K562 (cell line): Measurements from ENCODE around the gene RHBDF2.

ENCODE experiments used
- ETV5 ChIP-seq: sonication (generic); formaldehyde crosslinking; IDR thresholded peaks from 2 replicates; pipeline ENCODE4 v1.4.0; 2020; ENCODE audit warnings: low read depth, mild to moderate bottlenecking, missing genetic modification reagents
- FOS ChIP-seq: IDR thresholded peaks from 3 replicates; pipeline ENCODE4 v1.6.1; 2011; ENCODE audit not compliant: insufficient read length; ENCODE audit errors: extremely low read depth
- GATA2 ChIP-seq: sonication (generic); formaldehyde crosslinking; IDR thresholded peaks from 2 replicates; pipeline ENCODE4 v1.4.0; 2020; ENCODE audit warnings: mild to moderate bottlenecking, missing genetic modification reagents
- KDM1A ChIP-seq, 2 experiments: fragments of 450-650 bp; IDR thresholded peaks; 2 replicates each; pipeline ENCODE4 v1.6.1; 2016; ENCODE audit warnings: mild to moderate bottlenecking in 2 of 2
- KHSRP ChIP-seq: fragments of 450-650 bp; IDR thresholded peaks from 2 replicates; pipeline ENCODE4 v1.6.1; 2017
- POLR2A ChIP-seq: fragments of 450-650 bp; conservative IDR thresholded peaks from 2 replicates; pipeline ENCODE4 v1.6.1; 2016
- RHOXF2B ChIP-seq: fragments of 250-450 bp; sonication (Bioruptor Pico); conservative IDR thresholded peaks from 2 replicates; pipeline ENCODE4 v1.5.1; 2021
- U2AF1 ChIP-seq: fragments of 200-400 bp; formaldehyde crosslinking; optimal IDR thresholded peaks from 2 replicates; pipeline ENCODE3; 2017; ENCODE audit warnings: mild to moderate bottlenecking, low read depth, low read length, moderate library complexity
- TF ChIP-seq, protein P1 (sequence below), 3 experiments: IDR thresholded peaks in 2 of 3; conservative IDR thresholded peaks in 1 of 3; 2 replicates each; pipeline ENCODE4 v1.5.1; 2011 to 2012; ENCODE audit warnings: low read length in 3 of 3, mild to moderate bottlenecking in 3 of 3, control low read depth in 2 of 3, improper control_type of control experiment in 1 of 3, inconsistent platforms in 1 of 3, low read depth in 1 of 3, mixed read lengths in 1 of 3, moderate library complexity in 1 of 3; ENCODE audit not compliant: insufficient read depth in 2 of 3
- TF ChIP-seq, protein P2 (sequence below): sonication (generic); formaldehyde crosslinking; IDR thresholded peaks from 2 replicates; pipeline ENCODE4 v1.8.0; 2022; ENCODE audit warnings: mild to moderate bottlenecking, low read depth, missing genetic modification reagents
- TF ChIP-seq, protein P3 (sequence below), 2 experiments: IDR thresholded peaks in 1 of 2; conservative IDR thresholded peaks in 1 of 2; 2 replicates each; pipeline ENCODE4 v1.6.1; 2016; ENCODE audit warnings: low read depth in 2 of 2, mild to moderate bottlenecking in 1 of 2, missing compliant biosample characterization in 1 of 2, missing genetic modification characterization in 1 of 2, moderate library complexity in 1 of 2

DNA sequence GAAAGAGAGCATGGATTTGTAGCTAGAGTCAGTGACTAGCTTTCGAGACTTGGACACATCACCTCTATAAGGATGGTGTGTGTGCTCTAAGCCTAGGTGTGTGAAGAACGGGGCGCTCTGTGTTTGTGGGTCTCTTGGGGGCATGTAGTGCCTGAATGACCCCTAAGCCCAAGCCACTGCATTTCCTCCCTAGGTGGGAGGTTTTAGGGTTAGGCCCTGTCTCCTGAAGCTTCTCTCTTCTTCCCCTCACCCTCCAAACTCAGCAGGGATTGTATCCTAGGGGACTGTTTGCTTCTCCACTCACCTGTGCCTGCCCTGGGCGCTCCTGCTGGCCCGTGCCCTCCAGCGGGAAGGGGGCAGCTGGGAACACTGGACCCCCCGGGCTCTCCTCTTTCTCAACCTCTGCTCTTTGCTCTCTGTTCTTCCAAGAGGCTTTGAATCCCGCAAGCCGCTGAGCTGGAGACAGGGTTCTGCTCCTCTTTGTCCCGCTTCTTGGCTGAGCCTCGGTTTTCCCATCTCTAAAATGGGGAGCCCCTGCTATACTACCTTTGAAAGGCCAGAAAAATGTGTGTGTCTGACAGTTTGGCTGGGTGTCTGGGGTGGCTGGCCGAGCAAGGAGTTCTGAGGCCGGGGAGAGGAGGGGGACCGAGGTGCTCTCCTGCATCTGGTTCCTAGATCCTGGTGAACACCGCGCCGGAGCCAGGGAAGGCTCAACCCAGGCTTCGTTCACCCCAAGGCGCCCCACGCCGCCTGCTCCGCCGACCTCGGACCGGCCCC lies 35.5 kb upstream of the RHBDF2 start:
- TF ChIP-seq FOS (no peak), KDM1A (IDR thresholded peaks at IDR 0.05) (no peak), ETV5 (CRISPR knock-in tag) (no peak), RHOXF2B (CRISPR knock-in tag) (no peak), U2AF1 (no peak), KHSRP (no peak), POLR2A (no peak), GATA2 (no peak)
- TF ChIP-seq, protein P1, sequence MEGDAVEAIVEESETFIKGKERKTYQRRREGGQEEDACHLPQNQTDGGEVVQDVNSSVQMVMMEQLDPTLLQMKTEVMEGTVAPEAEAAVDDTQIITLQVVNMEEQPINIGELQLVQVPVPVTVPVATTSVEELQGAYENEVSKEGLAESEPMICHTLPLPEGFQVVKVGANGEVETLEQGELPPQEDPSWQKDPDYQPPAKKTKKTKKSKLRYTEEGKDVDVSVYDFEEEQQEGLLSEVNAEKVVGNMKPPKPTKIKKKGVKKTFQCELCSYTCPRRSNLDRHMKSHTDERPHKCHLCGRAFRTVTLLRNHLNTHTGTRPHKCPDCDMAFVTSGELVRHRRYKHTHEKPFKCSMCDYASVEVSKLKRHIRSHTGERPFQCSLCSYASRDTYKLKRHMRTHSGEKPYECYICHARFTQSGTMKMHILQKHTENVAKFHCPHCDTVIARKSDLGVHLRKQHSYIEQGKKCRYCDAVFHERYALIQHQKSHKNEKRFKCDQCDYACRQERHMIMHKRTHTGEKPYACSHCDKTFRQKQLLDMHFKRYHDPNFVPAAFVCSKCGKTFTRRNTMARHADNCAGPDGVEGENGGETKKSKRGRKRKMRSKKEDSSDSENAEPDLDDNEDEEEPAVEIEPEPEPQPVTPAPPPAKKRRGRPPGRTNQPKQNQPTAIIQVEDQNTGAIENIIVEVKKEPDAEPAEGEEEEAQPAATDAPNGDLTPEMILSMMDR (IDR thresholded peaks at IDR 0.05 in 2 of 3, conservative IDR thresholded peaks at IDR 0.05 in 1 of 3; ENCODE audit: insufficient read depth in 2 of 3, low read depth in 1 of 3, low read length in 3 of 3): no peak
- TF ChIP-seq, protein P2, sequence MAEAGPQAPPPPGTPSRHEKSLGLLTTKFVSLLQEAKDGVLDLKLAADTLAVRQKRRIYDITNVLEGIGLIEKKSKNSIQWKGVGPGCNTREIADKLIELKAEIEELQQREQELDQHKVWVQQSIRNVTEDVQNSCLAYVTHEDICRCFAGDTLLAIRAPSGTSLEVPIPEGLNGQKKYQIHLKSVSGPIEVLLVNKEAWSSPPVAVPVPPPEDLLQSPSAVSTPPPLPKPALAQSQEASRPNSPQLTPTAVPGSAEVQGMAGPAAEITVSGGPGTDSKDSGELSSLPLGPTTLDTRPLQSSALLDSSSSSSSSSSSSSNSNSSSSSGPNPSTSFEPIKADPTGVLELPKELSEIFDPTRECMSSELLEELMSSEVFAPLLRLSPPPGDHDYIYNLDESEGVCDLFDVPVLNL (CRISPR knock-in tag): no peak
- TF ChIP-seq, protein P3, sequence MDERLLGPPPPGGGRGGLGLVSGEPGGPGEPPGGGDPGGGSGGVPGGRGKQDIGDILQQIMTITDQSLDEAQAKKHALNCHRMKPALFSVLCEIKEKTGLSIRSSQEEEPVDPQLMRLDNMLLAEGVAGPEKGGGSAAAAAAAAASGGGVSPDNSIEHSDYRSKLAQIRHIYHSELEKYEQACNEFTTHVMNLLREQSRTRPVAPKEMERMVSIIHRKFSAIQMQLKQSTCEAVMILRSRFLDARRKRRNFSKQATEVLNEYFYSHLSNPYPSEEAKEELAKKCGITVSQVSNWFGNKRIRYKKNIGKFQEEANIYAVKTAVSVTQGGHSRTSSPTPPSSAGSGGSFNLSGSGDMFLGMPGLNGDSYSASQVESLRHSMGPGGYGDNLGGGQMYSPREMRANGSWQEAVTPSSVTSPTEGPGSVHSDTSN (CRISPR knock-in tag; IDR thresholded peaks at IDR 0.05; ENCODE audit: low read depth): no peak
- TF ChIP-seq, protein P3 (tag; conservative IDR thresholded peaks at IDR 0.05; ENCODE audit: low read depth): no peak
